Fibroblast of lung (primary cell): Measurements from ENCODE around the gene GRAP2. TPM values are rescaled to one million over a fixed set of nuclear protein-coding genes. Genes with fewer than 3 reads are reported as not detected.

Experiments
- DNase-seq, 2 donors: peaks; one replicate each; pipeline versions ENCODE4 v3.0.0 to v3.0.0-alpha.2; 2010; ENCODE audit warnings: low read depth in 2 of 2
- H2AFZ ChIP-seq: 2 replicates; pipeline ENCODE4 v1.5.1; 2012; ENCODE audit warnings: low read length, control low read depth, inconsistent platforms
- H3K27ac ChIP-seq: 2 replicates; pipeline ENCODE4 v1.5.1; 2011; ENCODE audit warnings: low read length, control low read depth; ENCODE audit not compliant: insufficient read depth
- H3K27me3 ChIP-seq: 2 replicates; pipeline ENCODE4 v1.5.1; 2011; ENCODE audit warnings: mild to moderate bottlenecking, low read length; ENCODE audit not compliant: control insufficient read depth, insufficient read depth
- H3K36me3 ChIP-seq: 2 replicates; pipeline ENCODE4 v1.5.1; 2011; ENCODE audit warnings: low read length; ENCODE audit not compliant: control insufficient read depth, insufficient read depth
- H3K4me1 ChIP-seq: 2 replicates; pipeline ENCODE4 v1.5.1; 2011; ENCODE audit warnings: low read length; ENCODE audit not compliant: control insufficient read depth, insufficient read depth; ENCODE audit errors: extremely low read depth
- H3K4me2 ChIP-seq: 2 replicates; pipeline ENCODE4 v1.5.1; 2011; ENCODE audit warnings: low read length, control low read depth; ENCODE audit not compliant: insufficient read depth; ENCODE audit errors: extremely low read depth
- H3K4me3 ChIP-seq, 4 experiments: fragments of 200-600 bp in 1 of 4; sonication (generic) in 1 of 4; replicated peaks in 1 of 4; 2 replicates each; pipeline ENCODE4 v1.5.1; 2011 to 2016; ENCODE audit warnings: low read length in 4 of 4, low read depth in 3 of 4, mild to moderate bottlenecking in 3 of 4, control low read depth in 2 of 4, inconsistent platforms in 1 of 4, mixed read lengths in 1 of 4; ENCODE audit not compliant: insufficient read depth in 1 of 4; ENCODE audit errors: control extremely low read depth in 1 of 4
- H3K79me2 ChIP-seq: 2 replicates; pipeline ENCODE4 v1.5.1; 2012; ENCODE audit warnings: mild to moderate bottlenecking, low read length, inconsistent platforms; ENCODE audit not compliant: control insufficient read depth, insufficient read depth
- H3K9ac ChIP-seq: 2 replicates; pipeline ENCODE4 v1.5.1; 2011; ENCODE audit warnings: mild to moderate bottlenecking, low read length, control low read depth; ENCODE audit not compliant: insufficient read depth
- H3K9me3 ChIP-seq: 2 replicates; pipeline ENCODE4 v1.5.1; 2012; ENCODE audit warnings: low read depth, low read length; ENCODE audit not compliant: control insufficient read depth, insufficient read depth
- H4K20me1 ChIP-seq: 2 replicates; pipeline ENCODE4 v1.5.1; 2011; ENCODE audit warnings: low read length; ENCODE audit not compliant: control insufficient read depth, insufficient read depth; ENCODE audit errors: extremely low read depth
- EZH2 ChIP-seq: IDR thresholded peaks from 2 replicates; pipeline ENCODE4 v1.5.1; 2012; ENCODE audit warnings: low read length, control low read depth, mild to moderate bottlenecking; ENCODE audit errors: missing control alignments
- polyA plus RNA-seq, 2 donors: library from polyadenylated mRNA; depleted of rRNA in 1 of 2; stranded (reverse) in 1 of 2; unstranded in 1 of 2; fragments of >200 nt; gene quantifications; 2 replicates each; pipeline ENCODE4 v1.2.1, GENCODE V29; 2011 to 2012; ENCODE audit warnings: missing spikeins in 1 of 2
- total RNA-seq: library from RNA; depleted of rRNA; stranded (reverse); fragments of >200 nt; gene quantifications from 2 replicates; pipeline ENCODE4 v1.2.1, GENCODE V29; 2014
- TF ChIP-seq, protein P1 (sequence below), 2 donors: IDR thresholded peaks in 1 of 2; conservative IDR thresholded peaks in 1 of 2; 1 replicate in 1 of 2; 2 replicates in 1 of 2; pipeline ENCODE4 v1.5.1; 2011 to 2012; ENCODE audit warnings: low read length in 2 of 2, control low read depth in 1 of 2, inconsistent platforms in 1 of 2, low read depth in 1 of 2, mild to moderate bottlenecking in 1 of 2

GRAP2 gene
- total and polyA plus RNA-seq, 2 donors (not counting 1 experiment from before 2014, with no cell fraction given), result not detected

- Histone ChIP-seq H3K36me3 (no peaks in the 10 kb centered on the region), H3K27ac (no peak overlapping the region), H2AFZ (no peak overlapping the region), H3K4me1 (peaks cover 6% of the 10 kb centered on the region), H3K9ac (no peak overlapping the region), H3K4me2 (no peak overlapping the region), H3K27me3 (no peaks in the 10 kb centered on the region), H3K4me3 (no peak overlapping the region), H4K20me1 (no peaks in the 10 kb centered on the region), H3K9me3 (no peaks in the 10 kb centered on the region), H3K79me2 (no peaks in the 10 kb centered on the region)
- no peak for TF ChIP-seq EZH2
- TF ChIP-seq, protein P1, sequence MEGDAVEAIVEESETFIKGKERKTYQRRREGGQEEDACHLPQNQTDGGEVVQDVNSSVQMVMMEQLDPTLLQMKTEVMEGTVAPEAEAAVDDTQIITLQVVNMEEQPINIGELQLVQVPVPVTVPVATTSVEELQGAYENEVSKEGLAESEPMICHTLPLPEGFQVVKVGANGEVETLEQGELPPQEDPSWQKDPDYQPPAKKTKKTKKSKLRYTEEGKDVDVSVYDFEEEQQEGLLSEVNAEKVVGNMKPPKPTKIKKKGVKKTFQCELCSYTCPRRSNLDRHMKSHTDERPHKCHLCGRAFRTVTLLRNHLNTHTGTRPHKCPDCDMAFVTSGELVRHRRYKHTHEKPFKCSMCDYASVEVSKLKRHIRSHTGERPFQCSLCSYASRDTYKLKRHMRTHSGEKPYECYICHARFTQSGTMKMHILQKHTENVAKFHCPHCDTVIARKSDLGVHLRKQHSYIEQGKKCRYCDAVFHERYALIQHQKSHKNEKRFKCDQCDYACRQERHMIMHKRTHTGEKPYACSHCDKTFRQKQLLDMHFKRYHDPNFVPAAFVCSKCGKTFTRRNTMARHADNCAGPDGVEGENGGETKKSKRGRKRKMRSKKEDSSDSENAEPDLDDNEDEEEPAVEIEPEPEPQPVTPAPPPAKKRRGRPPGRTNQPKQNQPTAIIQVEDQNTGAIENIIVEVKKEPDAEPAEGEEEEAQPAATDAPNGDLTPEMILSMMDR (conservative IDR thresholded peaks at IDR 0.05 in 1 of 2, IDR thresholded peaks at IDR 0.05 in 1 of 2; ENCODE audit: low read depth in 1 of 2, low read length in 2 of 2), result no peak
- no peak for DNase-seq
Observed at GRCh38 chr22:39956932-39957664, 56.2 kb downstream of the GRAP2 start.

DNA sequence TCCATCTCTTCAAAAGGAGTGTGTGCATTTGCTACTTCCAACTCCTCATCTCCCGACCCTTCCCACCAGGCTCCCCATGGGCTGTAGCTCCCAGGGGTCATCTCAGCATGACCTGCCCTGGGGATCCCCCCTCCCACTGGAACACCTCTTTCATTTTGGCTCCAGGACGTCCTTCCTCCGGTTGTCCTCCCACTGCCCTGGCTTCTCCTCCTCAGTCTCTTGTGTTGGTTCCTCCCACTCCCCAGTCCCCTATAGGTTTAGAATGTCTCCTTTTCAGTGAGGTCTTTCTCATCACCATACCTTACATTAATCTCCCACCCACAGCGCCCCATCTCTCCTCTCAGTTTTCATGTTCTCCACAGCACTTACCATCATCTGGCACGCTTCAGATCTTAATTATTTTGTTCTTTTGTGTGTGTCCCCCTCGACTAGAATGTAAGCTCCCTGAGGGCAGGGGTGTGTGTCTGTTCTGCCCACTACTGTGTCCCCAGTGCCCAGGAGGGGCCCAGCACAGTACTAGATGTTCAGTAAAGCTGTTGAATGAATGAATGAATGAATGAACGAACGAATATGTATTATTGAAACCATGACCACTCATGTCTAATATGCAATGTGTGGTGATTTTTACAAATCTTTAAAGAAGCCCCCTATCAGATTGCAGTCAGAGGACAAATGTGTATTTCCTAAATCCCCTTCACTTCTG is 57.3 kb downstream of the GRAP2 start:
- no peaks in the 10 kb centered on the region for H3K9me3 ChIP-seq
- TF ChIP-seq, protein P1 (conservative IDR thresholded peaks at IDR 0.05 in 1 of 2, IDR thresholded peaks at IDR 0.05 in 1 of 2; ENCODE audit: low read depth in 1 of 2, low read length in 2 of 2), result no peak
- TF ChIP-seq EZH2, result no peak
- H3K9ac ChIP-seq, result no peak overlapping the region
- H3K27me3 ChIP-seq, result no peaks in the 10 kb centered on the region
- H3K27ac ChIP-seq, result no peak overlapping the region
- H3K4me2 ChIP-seq, result no peak overlapping the region
- H4K20me1 ChIP-seq, result no peaks in the 10 kb centered on the region
- DNase-seq, result no peak
- H2AFZ ChIP-seq, result no peak overlapping the region
- H3K4me1 ChIP-seq, result peaks cover 6% of the 10 kb centered on the region
- no peak overlapping the region for H3K4me3 ChIP-seq
- H3K79me2 ChIP-seq, result no peaks in the 10 kb centered on the region
- H3K36me3 ChIP-seq, result no peaks in the 10 kb centered on the region

DNA sequence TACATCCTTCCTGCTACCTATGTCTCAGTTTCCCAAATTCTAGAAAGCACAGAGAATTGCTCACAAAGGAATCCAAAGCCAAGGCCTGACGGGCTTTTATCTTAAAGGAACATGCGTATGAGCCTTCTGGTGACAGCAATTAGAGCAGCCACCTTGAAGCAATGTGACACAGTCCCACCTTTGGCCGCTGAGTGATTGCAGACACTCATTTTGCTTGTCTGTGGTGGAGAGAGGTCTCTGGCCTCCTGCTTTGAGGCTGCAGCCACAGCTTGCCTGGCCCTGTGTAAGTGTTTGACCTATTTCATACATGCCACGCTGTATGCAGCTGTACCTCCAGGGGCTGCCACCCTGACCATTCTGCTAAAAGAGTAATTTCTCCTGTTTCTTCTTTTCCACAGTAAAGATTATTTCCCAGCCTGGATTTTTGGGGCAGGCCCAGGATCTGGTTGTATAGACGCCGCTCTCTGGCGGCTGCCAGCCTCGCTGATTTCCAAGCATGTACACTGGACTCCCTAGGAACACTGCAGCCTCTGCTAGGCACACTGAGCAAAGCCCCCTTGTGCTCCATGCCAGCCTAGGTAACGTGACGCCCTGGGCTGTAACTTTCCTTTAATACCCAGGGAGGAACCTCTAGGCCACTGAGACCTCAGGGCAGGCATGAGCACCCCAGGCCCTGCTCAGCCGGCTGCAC is 58.2 kb downstream of the GRAP2 start:
- H3K36me3 ChIP-seq, result no peaks in the 10 kb centered on the region
- no peaks in the 10 kb centered on the region for H3K27me3 ChIP-seq
- H3K9me3 ChIP-seq, result no peaks in the 10 kb centered on the region
- no peak overlapping the region for H3K27ac ChIP-seq
- no peaks in the 10 kb centered on the region for H3K79me2 ChIP-seq
- H3K4me1 ChIP-seq, result peaks cover 6% of the 10 kb centered on the region
- H3K4me2 ChIP-seq, result no peak overlapping the region
- H3K9ac ChIP-seq, result no peak overlapping the region
- no peak overlapping the region for H2AFZ ChIP-seq
- no peak overlapping the region for H3K4me3 ChIP-seq
- TF ChIP-seq EZH2, result no peak
- TF ChIP-seq, protein P1 (conservative IDR thresholded peaks at IDR 0.05 in 1 of 2, IDR thresholded peaks at IDR 0.05 in 1 of 2; ENCODE audit: low read depth in 1 of 2, low read length in 2 of 2), result no peak
- H4K20me1 ChIP-seq, result no peaks in the 10 kb centered on the region
- DNase-seq, result no peak
